HG03139 (cell line): ENCODE results near the gene IPO13.

ENCODE experiments used
- ATAC-seq: cut with Tn5 transposase; IDR thresholded peaks from one replicate; pipeline ENCODE4 v1.9.1; 2021; ENCODE audit not compliant: unreplicated experiment

Gene IPO13

GRCh38 chr1:43973981-43974442 lies 27.3 kb downstream of the IPO13 start:
- no peak for ATAC-seq

- peak; percentile 49 for ATAC-seq
Measured at GRCh38 chr1:43974443-43975248, 27.9 kb downstream of the IPO13 start, which contains the start of gene ATP6V0B. Gene ATP6V0B, plus strand, starts transcription at chr1:43974960. Its CDS starts 81 bp downstream, at chr1:43975041.

- no peak for ATAC-seq
Measured at GRCh38 chr1:43975249-43975961, 28.7 kb downstream of the IPO13 start.

- no peak for ATAC-seq
Measured at GRCh38 chr1:43976045-43976444, 29.3 kb downstream of the IPO13 start.

GRCh38 chr1:43976890-43977289 lies 30.1 kb downstream of the IPO13 start:
- ATAC-seq: no peak

- no peak for ATAC-seq
Measured at GRCh38 chr1:43977376-43978263, 30.9 kb downstream of the IPO13 start.

- no peak for ATAC-seq
Measured at GRCh38 chr1:43978264-43978550, 31.5 kb downstream of the IPO13 start.

- ATAC-seq: no peak
Measured at GRCh38 chr1:43978551-43979260, 32.0 kb downstream of the IPO13 start, which contains the start of gene B4GALT2. Gene B4GALT2, plus strand, starts transcription at chr1:43979210. Its CDS starts 1,951 bp downstream, at chr1:43981161.

GRCh38 chr1:43979261-43979527 lies 32.4 kb downstream of the IPO13 start:
- no peak for ATAC-seq

- no peak for ATAC-seq
Measured at GRCh38 chr1:43979528-43980254, 32.9 kb downstream of the IPO13 start.

- ATAC-seq: no peak
Measured at GRCh38 chr1:43980255-43981134, 33.7 kb downstream of the IPO13 start.

- ATAC-seq: no peak
Measured at GRCh38 chr1:43981135-43981491, 34.4 kb downstream of the IPO13 start.

GRCh38 chr1:43981636-43982035 lies 34.9 kb downstream of the IPO13 start:
- no peak for ATAC-seq

GRCh38 chr1:43982241-43982640 lies 35.5 kb downstream of the IPO13 start:
- ATAC-seq: no peak

- no peak for ATAC-seq
Measured at GRCh38 chr1:43982808-43983207, 36.1 kb downstream of the IPO13 start.

GRCh38 chr1:43983253-43983899 lies 36.6 kb downstream of the IPO13 start:
- ATAC-seq: no peak

- ATAC-seq: no peak
Measured at GRCh38 chr1:43984855-43985254, 38.1 kb downstream of the IPO13 start.

GRCh38 chr1:43985984-43986595 lies 39.3 kb downstream of the IPO13 start:
- ATAC-seq: no peak
